ENCODE data around the gene GNAS. TPM values are rescaled to one million over a fixed set of nuclear protein-coding genes. Genes with fewer than 3 reads are reported as not detected.
A peak's percentile ranks its signal among the peaks of the same experiment; 100 is the strongest.

Gene GNAS
- total and polyA plus RNA-seq, 10 of the 15 experiments (the other 5 are each of a cell fraction or from before 2014, with no cell fraction given), result 209 to 950 (median 394) TPM

- POLR2A ChIA-PET, result no interaction called here
- Histone ChIP-seq H3K36me3 (ENCODE audit: control insufficient read depth in 2 of 2, insufficient read depth in 2 of 2, low read length in 1 of 2) (peaks cover 22 to 47% of the 10 kb centered on the region in 2 experiments), H3K4me1 (ENCODE audit: control insufficient read depth, insufficient read depth, low read length) (peaks cover 38% of the 10 kb centered on the region), H3K4me2 (ENCODE audit: control insufficient read depth, insufficient read depth) (no peak overlapping the region), H4K20me1 (ENCODE audit: control insufficient read depth, insufficient read depth) (no peaks in the 10 kb centered on the region), H2AFZ (ENCODE audit: control insufficient read depth, low read depth, low read length) (no peak overlapping the region), H3K9ac (ENCODE audit: control insufficient read depth, insufficient read depth, low read length) (no peak overlapping the region), H3K27ac (ENCODE audit: control insufficient read depth, insufficient read depth) (0 out of 2 replicates have a peak overlapping the region, but pooled peaks have one; percentile 20), H3K79me2 (ENCODE audit: control insufficient read depth, insufficient read depth, low read length) (peaks cover 5% of the 10 kb centered on the region), H3K9me3 (replicated peaks; ENCODE audit: control insufficient read depth, insufficient read depth, low read length) (no peaks in the 10 kb centered on the region), H3K4me3 (no peak overlapping the region), H3K27me3 (replicated peaks in 1 of 2; ENCODE audit: control insufficient read depth in 2 of 2, insufficient read depth in 2 of 2, low read length in 1 of 2) (no peaks in the 10 kb centered on the region)
- CTCF ChIA-PET, result interaction anchor here (1.5 kb wide), 1 partner anchor 13 kb away, joined by 4 read pairs; no protein-coding TSS in a partner anchor
- FAIRE-seq (no peak), ATAC-seq (no peak), DNase-seq (ENCODE audit: low read depth, low spot score) (no peak)
- intact Hi-C loops (cut with micrococcal nuclease; ENCODE audit: unreplicated experiment), result loop anchor here (5.0 kb wide), 1 partner anchor 123 kb away; the partner anchor contains the start of gene ATP5F1E
- in situ Hi-C loops (cut with MboI), result loop anchor here (5.0 kb wide), 1 partner anchor 73 kb away; the partner anchor contains the start of gene NELFCD
- RAD21 ChIA-PET (ENCODE audit: unreplicated experiment), result no interaction called here
- 97% methylated on average over 15 of the region's 15 CpGs for WGBS (ENCODE audit: insufficient coverage, insufficient replicate concordance, low lambda C conversion rate, missing lambda C conversion rate)
- SMC1A ChIA-PET (ENCODE audit: uncharacterized antibody, unreplicated experiment), result interaction anchor here (1.2 to 2.1 kb wide), 4 partner anchors 8 to 119 kb away, joined by 3 to 6 read pairs (median 4); no protein-coding TSS in a partner anchor
- BruUV-seq (replicated peaks), result no TSS peak
- TF ChIP-seq SREBF1 (IDR thresholded peaks at IDR 0.05; ENCODE audit: low read length) (no peak), EP300 (IDR thresholded peaks at IDR 0.05; ENCODE audit: borderline replicate concordance in 1 of 2, control insufficient read depth in 1 of 2, low read depth in 2 of 2, low read length in 2 of 2) (no peak), IKZF1 (conservative IDR thresholded peaks at IDR 0.05) (no peak), TARDBP (IDR thresholded peaks at IDR 0.05; ENCODE audit: borderline replicate concordance) (no peak), EED (IDR thresholded peaks at IDR 0.05; ENCODE audit: low read depth) (no peak), ZNF24 (IDR thresholded peaks at IDR 0.05) (no peak), IKZF2 (IDR thresholded peaks at IDR 0.05) (no peak), NFYA (IDR thresholded peaks at IDR 0.05; ENCODE audit: borderline replicate concordance, low read depth, low read length) (no peak), FOXK2 (IDR thresholded peaks at IDR 0.05) (no peak)
These were observed 57.1 kb downstream of the GNAS start for GRCh38 chr20:58909585-58909984.
